IPS DF 6.9 (cell line): Measurements from ENCODE around the gene MAGEC2.

Experiments used
- DNase-seq: peaks from one replicate; pipeline ENCODE4 v3.0.0-alpha.2; 2013; ENCODE audit warnings: low read depth, low spot score
- H3K27ac ChIP-seq: one replicate; pipeline ENCODE4 v1.5.1; 2013; ENCODE audit warnings: low read length, control low read depth
- H3K27me3 ChIP-seq: 2 replicates; pipeline ENCODE4 v1.6.1; 2013; ENCODE audit warnings: mild to moderate bottlenecking, low read length; ENCODE audit not compliant: control insufficient read depth, insufficient read depth
- H3K36me3 ChIP-seq: 2 replicates; pipeline ENCODE4 v1.6.1; 2013; ENCODE audit warnings: low read length; ENCODE audit not compliant: control insufficient read depth, insufficient read depth
- H3K4me1 ChIP-seq: 2 replicates; pipeline ENCODE4 v1.6.1; 2013; ENCODE audit warnings: low read length; ENCODE audit not compliant: control insufficient read depth, insufficient read depth
- H3K4me3 ChIP-seq: 2 replicates; pipeline ENCODE4 v1.5.1; 2013; ENCODE audit warnings: mild to moderate bottlenecking, low read length
- H3K9me3 ChIP-seq: 2 replicates; pipeline ENCODE4 v1.6.1; 2013; ENCODE audit warnings: low read length, inconsistent platforms; ENCODE audit not compliant: control insufficient read depth, insufficient read depth
- WGBS: extraction: QIAGEN DNeasy Blood & Tissue Kit; methylation state at CpG from one replicate; pipeline ENCODE4 v1.1.7; 2013; ENCODE audit warnings: mixed read lengths, missing lambda C conversion rate; ENCODE audit not compliant: insufficient read length, insufficient coverage; 5-methylcytosine and 5-hydroxymethylcytosine counted together

The MAGEC2 gene

GRCh38 chrX:142186103-142186502, 19.0 kb downstream of the MAGEC2 start:
- Histone ChIP-seq H3K9me3 (no peaks in the 10 kb centered on the region), H3K27ac (no peak overlapping the region), H3K27me3 (no peaks in the 10 kb centered on the region), H3K4me1 (no peaks in the 10 kb centered on the region), H3K4me3 (no peak overlapping the region), H3K36me3 (no peaks in the 10 kb centered on the region)
- DNase-seq, result no peak
- WGBS, result no CpG with 5 or more reads among the region's 2 CpGs

GRCh38 chrX:142184756-142185602, 20.1 kb downstream of the MAGEC2 start:
- H3K4me3 ChIP-seq, result no peak overlapping the region
- no peak overlapping the region for H3K27ac ChIP-seq
- WGBS, result no CpG with 5 or more reads among the region's 7 CpGs
- no peaks in the 10 kb centered on the region for H3K27me3 ChIP-seq
- H3K9me3 ChIP-seq, result no peaks in the 10 kb centered on the region
- DNase-seq, result no peak
- H3K36me3 ChIP-seq, result no peaks in the 10 kb centered on the region
- no peaks in the 10 kb centered on the region for H3K4me1 ChIP-seq

GRCh38 chrX:142156567-142156966, 48.5 kb downstream of the MAGEC2 start:
- Histone ChIP-seq H3K9me3 (no peaks in the 10 kb centered on the region), H3K27ac (no peak overlapping the region), H3K4me3 (no peak overlapping the region), H3K27me3 (no peaks in the 10 kb centered on the region), H3K36me3 (no peaks in the 10 kb centered on the region), H3K4me1 (no peaks in the 10 kb centered on the region)
- DNase-seq, result peak; percentile 5
- no CpG with 5 or more reads among the region's 10 CpGs for WGBS
